ENCODE measurements around the gene GDA.

GDA gene

GRCh38 chr9:72149231-72149975 is at the start of gene GDA:
Gene GDA, plus strand, starts transcription at chr9:72149440. Its CDS starts 120 bp downstream, at chr9:72149560.
- no peak for DNase-seq

GRCh38 chr9:72102520-72102919 is 46.7 kb upstream of the GDA start:
- DNase-seq: no peak

- no peak for DNase-seq
Measured at GRCh38 chr9:72113056-72113455, 36.2 kb upstream of the GDA start.

- DNase-seq: no peak
Measured at GRCh38 chr9:72119853-72120252, 29.4 kb upstream of the GDA start.

- DNase-seq: no peak
Measured at GRCh38 chr9:72124947-72125346, 24.3 kb upstream of the GDA start.

- DNase-seq: no peak
Measured at GRCh38 chr9:72127753-72128152, 21.5 kb upstream of the GDA start.

GRCh38 chr9:72128526-72128925 is 20.7 kb upstream of the GDA start:
- DNase-seq: no peak

GRCh38 chr9:72129271-72130156 is 19.7 kb upstream of the GDA start:
- no peak for DNase-seq

GRCh38 chr9:72130321-72130720 is 18.9 kb upstream of the GDA start:
- no peak for DNase-seq

- DNase-seq: no peak
Measured at GRCh38 chr9:72131206-72131605, 18.0 kb upstream of the GDA start.

GRCh38 chr9:72132052-72132451 is 17.2 kb upstream of the GDA start:
- DNase-seq: no peak

- DNase-seq: no peak
Measured at GRCh38 chr9:72133365-72134035, 15.7 kb upstream of the GDA start.

- DNase-seq: no peak
Measured at GRCh38 chr9:72134801-72135200, 14.4 kb upstream of the GDA start.

- no peak for DNase-seq
Measured at GRCh38 chr9:72137697-72138365, 11.4 kb upstream of the GDA start.

- no peak for DNase-seq
Measured at GRCh38 chr9:72139226-72139625, 10.0 kb upstream of the GDA start.

GRCh38 chr9:72140586-72140985 is 8.7 kb upstream of the GDA start:
- DNase-seq: no peak

GRCh38 chr9:72141484-72141883 is 7.8 kb upstream of the GDA start:
- no peak for DNase-seq

- no peak for DNase-seq
Measured at GRCh38 chr9:72144756-72145492, 4.3 kb upstream of the GDA start.

GRCh38 chr9:72145733-72146505 is 3.3 kb upstream of the GDA start:
- no peak for DNase-seq

GRCh38 chr9:72147676-72148075 is 1.6 kb upstream of the GDA start:
- DNase-seq: no peak

GRCh38 chr9:72150127-72150526 is 887 bp downstream of the GDA start:
- DNase-seq: no peak

- DNase-seq: no peak
Measured at GRCh38 chr9:72150661-72151060, 1.4 kb downstream of the GDA start.

Data from DMS153 (cell line).